HPDE6-E6E7 (cell line): ENCODE data around the gene PLOD2.
"Not testable (repeated sequence)": the region's sequence is repeated elsewhere in the genome, so short reads cannot be mapped to it uniquely, and the experiment has no call there.

Experiments used
- DNase-seq: peaks from one replicate; pipeline ENCODE4 v3.0.0; 2011; ENCODE audit warnings: missing footprints; ENCODE audit errors: extremely low spot score

The PLOD2 gene

GRCh38 chr3:146139586-146140110 lies 21.3 kb downstream of the PLOD2 start:
- no peak for DNase-seq

- no peak for DNase-seq
Measured at GRCh38 chr3:146138902-146139301, 22.1 kb downstream of the PLOD2 start.

DNA sequence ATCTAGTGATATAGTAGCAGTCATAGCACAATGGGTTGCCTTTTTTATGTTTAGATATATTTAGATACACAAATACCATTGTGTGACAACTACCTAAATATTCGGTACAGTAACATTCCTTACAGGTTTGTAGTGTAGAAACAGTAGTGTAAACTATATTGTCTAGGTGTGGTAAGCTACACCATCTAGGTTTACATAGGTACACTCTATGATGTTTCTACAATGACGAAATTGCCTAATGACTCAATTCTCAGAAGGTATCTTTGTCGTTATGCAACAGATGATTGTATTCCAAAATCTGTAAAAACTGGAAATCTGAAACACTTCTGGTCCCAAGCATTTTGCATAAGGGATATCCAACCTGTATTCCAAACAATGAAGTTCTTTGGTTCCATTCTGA lies 24.3 kb downstream of the PLOD2 start:
- DNase-seq, result no peak

DNA sequence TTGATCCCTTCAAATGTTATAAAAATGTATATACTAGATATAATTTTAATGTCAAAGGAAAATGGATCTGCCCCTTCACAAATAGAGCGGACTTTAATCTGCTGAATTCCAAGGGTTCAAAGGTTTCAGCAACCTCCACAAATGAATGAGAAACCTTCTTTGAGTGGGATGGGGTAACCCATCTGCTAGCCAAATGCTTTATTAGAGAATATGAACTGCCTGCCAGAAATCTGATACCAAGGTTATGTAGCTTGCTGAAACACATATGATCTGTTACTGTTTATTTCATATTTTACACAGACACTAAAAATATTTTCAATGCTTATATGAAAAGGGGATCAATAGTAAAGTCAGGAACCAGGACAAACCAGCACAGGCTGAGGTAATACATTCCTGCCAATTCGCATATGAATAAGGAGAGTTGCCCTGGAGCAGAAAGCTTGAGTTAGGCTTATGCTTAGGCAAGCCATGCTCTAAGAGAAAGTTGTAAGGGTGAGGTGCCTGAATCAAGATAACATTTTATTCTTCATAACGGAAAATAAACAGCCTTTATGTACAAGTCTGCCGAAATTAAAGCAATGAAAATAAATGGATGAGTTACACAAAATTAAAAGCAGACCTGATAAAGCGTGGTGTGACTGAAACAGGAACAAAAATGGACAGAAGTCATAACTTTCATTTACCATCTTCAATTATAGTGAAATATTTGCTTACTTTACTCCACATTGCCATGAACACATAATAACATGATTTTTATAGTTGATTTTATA lies 26.5 kb downstream of the PLOD2 start:
- no peak for DNase-seq

DNA sequence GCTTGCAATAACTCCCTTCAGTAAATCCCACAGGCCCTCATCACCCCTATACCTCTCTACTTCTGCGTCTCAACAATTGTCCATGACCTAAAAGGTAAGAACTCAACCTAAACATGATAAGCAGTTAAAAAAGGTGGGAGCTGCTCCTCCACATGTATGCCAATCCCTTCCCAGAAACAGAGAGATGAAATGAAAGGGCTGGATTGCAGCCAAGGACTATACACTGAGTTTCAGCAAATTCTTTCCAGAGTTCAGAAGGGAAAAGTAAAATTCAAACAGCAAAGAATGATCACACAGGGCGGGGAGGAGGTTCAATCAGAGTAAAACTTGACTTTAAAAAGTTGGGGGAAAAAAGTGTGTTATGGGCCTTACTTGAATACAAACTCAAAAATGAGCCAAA lies 27.5 kb downstream of the PLOD2 start:
- no peak for DNase-seq

DNA sequence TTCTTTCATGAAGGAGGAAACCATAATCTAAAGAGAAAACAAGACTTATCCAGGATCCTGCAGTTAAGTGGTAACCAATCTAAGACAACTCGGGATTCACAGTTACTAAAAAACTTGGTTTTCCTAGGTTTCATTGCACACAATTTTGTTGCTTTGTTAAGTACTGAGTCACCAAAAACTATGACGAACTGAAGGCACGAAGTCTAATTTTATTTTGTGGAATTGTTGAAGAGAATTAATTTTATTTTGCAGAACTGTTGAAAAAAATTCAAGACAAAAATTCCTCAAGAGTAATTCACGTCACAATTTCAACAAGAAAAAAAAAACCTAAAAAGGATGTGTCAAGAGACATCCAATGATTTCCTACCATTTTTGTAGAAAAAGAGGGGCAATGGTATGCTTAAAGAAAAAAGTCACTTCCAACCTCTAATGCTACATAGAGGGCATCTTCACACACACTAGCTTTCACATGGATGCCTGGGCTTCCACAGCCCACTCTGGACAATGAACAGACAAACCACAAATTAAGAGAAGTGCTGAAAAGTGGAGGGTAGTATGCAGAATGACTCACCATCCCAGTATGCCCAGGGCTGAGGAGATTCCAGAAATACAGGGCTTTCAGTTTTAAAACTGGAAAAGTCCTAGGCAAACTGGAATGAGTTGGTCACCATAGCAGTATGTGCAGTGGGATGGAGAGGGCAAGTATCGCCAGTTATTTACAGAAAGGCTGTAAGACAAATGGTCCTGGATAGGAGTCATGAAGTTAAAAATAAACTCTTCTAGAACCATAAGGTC lies 29.2 kb downstream of the PLOD2 start:
- no peak for DNase-seq

GRCh38 chr3:146130881-146131371 lies 30.1 kb downstream of the PLOD2 start:
- DNase-seq, result no peak

GRCh38 chr3:146129750-146130149 lies 31.2 kb downstream of the PLOD2 start:
- DNase-seq, result no peak

DNA sequence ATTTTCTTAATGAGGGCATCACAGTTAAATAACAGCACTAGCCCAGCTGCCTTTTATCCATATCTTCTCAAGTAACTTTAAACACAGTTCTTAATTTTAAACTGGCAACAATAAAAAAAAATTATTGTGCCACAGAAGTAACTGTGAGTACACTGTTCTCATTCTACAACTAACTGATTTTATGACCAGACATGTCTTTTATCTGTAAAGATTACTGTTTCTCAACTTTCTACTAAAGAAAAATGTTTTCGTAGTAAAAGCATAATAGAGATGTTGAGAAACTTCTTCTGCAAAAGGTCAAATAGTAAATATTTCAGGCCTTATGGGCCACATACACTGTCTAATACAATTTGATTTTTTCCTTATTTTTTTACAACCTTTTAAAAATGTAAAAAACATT lies 32.0 kb downstream of the PLOD2 start:
- no peak for DNase-seq

DNA sequence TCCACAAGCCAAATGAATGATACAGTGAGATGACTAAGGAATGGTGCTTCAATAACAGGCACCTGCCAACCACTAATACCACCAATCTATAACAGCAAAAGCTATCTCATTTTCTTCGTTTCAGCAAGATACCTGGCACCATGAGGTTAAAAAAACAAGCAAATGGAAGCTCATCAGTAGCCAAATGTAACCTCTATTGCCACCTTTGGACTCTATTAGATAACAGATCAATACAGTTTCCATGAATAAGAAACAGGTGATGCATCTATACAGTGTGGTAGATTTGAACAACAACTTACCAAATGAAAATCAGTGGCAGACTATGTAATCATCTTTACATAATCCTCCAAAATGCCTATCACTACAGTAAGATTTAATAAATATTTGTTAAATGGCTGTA lies 32.8 kb downstream of the PLOD2 start:
- DNase-seq, result no peak

- peak; percentile 43 for DNase-seq
Measured at GRCh38 chr3:146125951-146126350, 35.0 kb downstream of the PLOD2 start.

GRCh38 chr3:146124126-146124801 lies 36.7 kb downstream of the PLOD2 start:
- DNase-seq, result no peak

- DNase-seq, result no peak
Measured at GRCh38 chr3:146117406-146118285, 43.3 kb downstream of the PLOD2 start.

DNA sequence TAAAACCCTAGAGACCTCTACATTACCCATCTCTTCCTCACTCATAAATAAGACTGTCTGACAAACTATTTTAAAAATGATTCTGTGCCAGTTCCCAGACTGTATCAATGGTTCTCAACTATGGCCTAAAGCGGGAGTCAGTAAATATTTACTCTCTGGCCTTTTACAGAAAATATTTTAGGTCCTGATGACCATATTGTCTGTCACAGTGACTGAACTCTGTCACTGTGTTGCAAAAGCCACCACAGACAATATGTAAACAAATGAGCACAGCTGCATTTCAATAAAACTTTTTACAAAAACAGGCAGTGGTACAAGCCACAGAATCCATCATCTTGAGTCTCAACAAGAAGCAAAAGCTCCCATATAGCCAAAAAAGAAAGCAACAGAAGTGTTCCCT lies 45.4 kb downstream of the PLOD2 start:
- no peak for DNase-seq

- DNase-seq, result not testable (repeated sequence)
Measured at GRCh38 chr3:146113804-146114203, 47.2 kb downstream of the PLOD2 start.

GRCh38 chr3:146111337-146111736 lies 49.6 kb downstream of the PLOD2 start:
- DNase-seq, result no peak

DNA sequence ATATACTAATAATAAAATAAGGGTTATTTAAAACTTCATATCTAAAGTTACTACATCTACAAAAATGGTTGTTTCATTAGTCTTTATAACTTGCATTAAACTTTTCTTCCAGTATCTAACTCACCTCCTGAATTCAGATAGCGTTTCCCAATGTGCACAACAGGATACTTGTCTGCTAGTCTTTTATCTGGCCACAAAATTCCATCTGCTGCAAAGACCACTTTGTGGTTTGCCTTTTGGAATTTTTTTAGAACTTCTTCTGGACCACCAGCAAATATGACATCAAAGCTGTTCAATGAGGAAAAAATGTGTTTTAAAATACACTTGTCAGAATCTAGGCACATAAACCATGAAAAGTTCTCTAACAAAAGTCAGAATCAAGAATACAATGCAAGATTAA lies 50.8 kb downstream of the PLOD2 start:
- no peak for DNase-seq

GRCh38 chr3:146106986-146107385 lies 54.0 kb downstream of the PLOD2 start:
- DNase-seq, result no peak

DNA sequence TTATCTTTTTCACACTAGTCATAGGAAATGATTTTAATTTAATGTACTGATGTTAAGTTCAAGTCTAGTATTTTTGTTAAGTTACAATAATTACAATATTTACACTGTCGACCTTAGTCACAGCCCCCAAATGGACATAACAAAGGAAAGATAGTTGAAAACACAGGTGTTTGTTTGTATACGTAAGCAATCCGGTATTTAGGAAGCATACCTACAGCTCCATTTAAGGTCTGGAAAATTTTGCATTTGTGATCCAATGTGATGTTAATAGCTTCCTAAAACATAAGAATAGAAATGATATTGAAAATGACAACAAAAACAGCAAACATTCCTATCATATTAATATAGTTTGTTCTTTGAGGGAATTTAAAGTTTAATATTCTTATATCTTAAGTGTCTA lies 56.9 kb downstream of the PLOD2 start:
- no peak for DNase-seq

DNA sequence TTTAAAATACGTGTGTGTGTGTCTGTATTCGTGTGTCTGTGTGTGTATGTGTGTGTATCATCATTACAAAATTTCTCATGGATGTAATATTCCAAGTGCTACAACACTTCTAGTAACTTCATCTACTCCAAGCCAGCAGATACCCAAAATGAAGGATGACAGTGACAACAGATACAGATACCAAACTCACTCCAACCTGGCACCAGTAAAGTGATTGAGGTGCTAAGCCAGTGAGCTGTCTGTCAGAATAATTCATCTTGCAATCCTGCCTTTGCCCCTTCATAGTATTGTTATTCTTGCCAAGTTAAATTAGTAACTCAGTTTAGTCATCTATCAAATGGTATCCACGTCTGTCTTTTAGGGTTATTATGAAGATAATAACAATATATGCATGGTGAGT lies 58.1 kb downstream of the PLOD2 start:
- no peak for DNase-seq

DNA sequence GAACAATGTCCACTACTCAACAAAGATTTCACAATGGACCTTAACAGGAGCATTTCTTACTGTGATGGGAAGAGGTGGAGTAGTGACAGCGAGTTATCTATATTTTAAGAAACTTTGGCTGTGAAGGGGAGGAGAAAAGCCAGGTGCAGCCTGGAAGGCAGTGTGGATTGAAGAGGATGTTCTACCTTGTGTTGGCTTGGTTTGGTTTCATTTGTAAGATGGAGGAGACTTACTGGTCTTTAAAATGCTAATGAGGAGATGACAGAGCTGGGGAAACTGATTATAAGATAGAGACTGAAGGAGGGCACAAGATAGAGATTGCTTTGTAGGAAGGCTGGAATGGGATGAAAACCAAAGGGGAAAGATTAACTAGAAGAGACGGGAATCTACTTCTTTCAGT lies 59.4 kb downstream of the PLOD2 start:
- no peak for DNase-seq
